Brain pericyte (primary cell): ENCODE results near the gene TIMMDC1.
"Not testable (repeated sequence)": the region's sequence is repeated elsewhere in the genome, so short reads cannot be mapped to it uniquely, and the experiment has no call there.

ENCODE experiments used
- DNase-seq: peaks from one replicate; pipeline ENCODE4 v3.0.0-alpha.2; 2012; ENCODE audit warnings: low read depth, low spot score

Gene TIMMDC1

GRCh38 chr3:119555309-119555735 is 57.0 kb downstream of the TIMMDC1 start:
- DNase-seq, result no peak

- DNase-seq, result no peak
Measured at GRCh38 chr3:119555929-119556328, 57.6 kb downstream of the TIMMDC1 start.

- DNase-seq, result no peak
Measured at GRCh38 chr3:119557192-119557876, 59.0 kb downstream of the TIMMDC1 start.

- DNase-seq, result no peak
Measured at GRCh38 chr3:119557877-119558269, 59.5 kb downstream of the TIMMDC1 start.

- DNase-seq, result no peak
Measured at GRCh38 chr3:119558626-119559317, 60.4 kb downstream of the TIMMDC1 start.

- no peak for DNase-seq
Measured at GRCh38 chr3:119559441-119559963, 61.2 kb downstream of the TIMMDC1 start, which contains the start of gene CD80. CD80 (minus strand) TSS chr3:119559614; CDS start chr3:119557728, 1,886 bp downstream.

- DNase-seq, result no peak
Measured at GRCh38 chr3:119560160-119560559, 61.8 kb downstream of the TIMMDC1 start.

GRCh38 chr3:119562307-119562961 is 64.1 kb downstream of the TIMMDC1 start:
- no peak for DNase-seq

- DNase-seq, result not testable (repeated sequence)
Measured at GRCh38 chr3:119563334-119563733, 65.0 kb downstream of the TIMMDC1 start.

- DNase-seq, result no peak
Measured at GRCh38 chr3:119569156-119569555, 70.8 kb downstream of the TIMMDC1 start.

GRCh38 chr3:119570229-119570628 is 71.9 kb downstream of the TIMMDC1 start:
- DNase-seq, result no peak

- no peak for DNase-seq
Measured at GRCh38 chr3:119571230-119571629, 72.9 kb downstream of the TIMMDC1 start.

- no peak for DNase-seq
Measured at GRCh38 chr3:119571688-119572087, 73.3 kb downstream of the TIMMDC1 start.
